Bronchial epithelial cell (primary cell): ENCODE measurements around the gene TLR2. TPM values are rescaled to one million over a fixed set of nuclear protein-coding genes. Genes with fewer than 3 reads are reported as not detected.

ENCODE experiments used
- DNase-seq: peaks from one replicate; pipeline ENCODE4 v3.0.0-alpha.2; 2010; ENCODE audit warnings: low read depth
- FAIRE-seq: peaks from 2 replicates; lab custom pipeline; 2011; peaks lifted over from hg19 to GRCh38; lab: Jason Lieb, UNC
- H3K27me3 ChIP-seq: 2 replicates; pipeline ENCODE4 v1.5.1; 2011; ENCODE audit warnings: low read length; ENCODE audit not compliant: control insufficient read depth, insufficient read depth
- H3K36me3 ChIP-seq: 2 replicates; pipeline ENCODE4 v1.5.1; 2011; ENCODE audit warnings: low read length; ENCODE audit not compliant: control insufficient read depth, insufficient read depth
- H3K4me3 ChIP-seq: 2 replicates; pipeline ENCODE4 v1.5.1; 2011; ENCODE audit warnings: mild to moderate bottlenecking, low read depth, low read length, control low read depth
- CTCF ChIP-seq: IDR thresholded peaks from 2 replicates; pipeline ENCODE4 v1.5.1; 2011; ENCODE audit warnings: mild to moderate bottlenecking, moderate library complexity, low read length, control low read depth, inconsistent platforms; ENCODE audit not compliant: insufficient read depth, severe bottlenecking
- total RNA-seq: library from RNA; depleted of rRNA; stranded (reverse); fragments of >200 nt; gene quantifications from 2 replicates; pipeline ENCODE4 v1.2.1, GENCODE V29; 2014

Gene TLR2
- total RNA-seq, 1 donor from 2014 or later, result 2.6 TPM

- DNase-seq (no peak), FAIRE-seq (peak; percentile 7)
- no peak overlapping the region for H3K4me3 ChIP-seq
- TF ChIP-seq CTCF, result no peak
- H3K27me3 ChIP-seq, result no peaks in the 10 kb centered on the region
- no peaks in the 10 kb centered on the region for H3K36me3 ChIP-seq
These were observed 4.6 kb upstream of the TLR2 start for GRCh38 chr4:153679486-153679885.

GRCh38 chr4:153683763-153684181 is 308 bp upstream of the TLR2 start:
- H3K4me3 ChIP-seq, result peak overlapping the region; percentile 45
- no peak for FAIRE-seq
- TF ChIP-seq CTCF, result no peak
- no peaks in the 10 kb centered on the region for H3K27me3 ChIP-seq
- H3K36me3 ChIP-seq, result no peaks in the 10 kb centered on the region
- no peak for DNase-seq

- DNase-seq (no peak), FAIRE-seq (no peak)
- peak overlapping the region; percentile 45 for H3K4me3 ChIP-seq
- no peaks in the 10 kb centered on the region for H3K27me3 ChIP-seq
- no peaks in the 10 kb centered on the region for H3K36me3 ChIP-seq
- TF ChIP-seq CTCF, result no peak
These were observed 891 bp downstream of the TLR2 start for GRCh38 chr4:153684971-153685371.

- FAIRE-seq (no peak), DNase-seq (no peak)
- no peaks in the 10 kb centered on the region for H3K27me3 ChIP-seq
- no peaks in the 10 kb centered on the region for H3K36me3 ChIP-seq
- no peak for TF ChIP-seq CTCF
- no peak overlapping the region for H3K4me3 ChIP-seq
These were observed 20.4 kb downstream of the TLR2 start for GRCh38 chr4:153704522-153704921.

GRCh38 chr4:153705743-153706468 is 21.8 kb downstream of the TLR2 start:
- TF ChIP-seq CTCF, result no peak
- no peaks in the 10 kb centered on the region for H3K27me3 ChIP-seq
- H3K36me3 ChIP-seq, result no peaks in the 10 kb centered on the region
- no peak overlapping the region for H3K4me3 ChIP-seq
- no peak for FAIRE-seq
- DNase-seq, result no peak

- Histone ChIP-seq H3K27me3 (no peaks in the 10 kb centered on the region), H3K36me3 (no peaks in the 10 kb centered on the region), H3K4me3 (no peak overlapping the region)
- no peak for TF ChIP-seq CTCF
- DNase-seq (no peak), FAIRE-seq (no peak)
These were observed 22.4 kb downstream of the TLR2 start for GRCh38 chr4:153706519-153706918.
